HepG2 (cell line): Measurements from ENCODE around the gene AJM1. TPM values are rescaled to one million over a fixed set of nuclear protein-coding genes. Genes with fewer than 3 reads are reported as not detected.
A peak's percentile ranks its signal among the peaks of the same experiment; 100 is the strongest.

ENCODE experiments used
- BRCA1 ChIP-seq: sonication (generic); formaldehyde crosslinking; IDR thresholded peaks from 2 replicates; pipeline ENCODE4 v1.4.0; 2020; ENCODE audit warnings: missing genetic modification reagents
- FIP1L1 ChIP-seq: fragments of 200-400 bp; formaldehyde crosslinking; IDR thresholded peaks from 2 replicates; pipeline ENCODE4 v1.6.1; 2018; ENCODE audit warnings: low read depth, mild to moderate bottlenecking, low read length, moderate library complexity, borderline replicate concordance; ENCODE audit not compliant: insufficient read depth
- HINFP ChIP-seq: sonication (generic); formaldehyde crosslinking; IDR thresholded peaks from 2 replicates; pipeline ENCODE4 v1.4.0; 2020; ENCODE audit warnings: low read depth, mild to moderate bottlenecking, missing genetic modification reagents
- IKZF4 ChIP-seq: sonication (generic); formaldehyde crosslinking; IDR thresholded peaks from 2 replicates; pipeline ENCODE4 v1.5.1; 2020; ENCODE audit warnings: borderline replicate concordance, mild to moderate bottlenecking, low read depth, missing genetic modification reagents; ENCODE audit errors: not compliant biosample characterization
- KLF16 ChIP-seq, 2 experiments: sonication (generic) in 1 of 2; formaldehyde crosslinking in 1 of 2; IDR thresholded peaks; 2 replicates each; pipeline versions ENCODE4 v1.6.1 to v1.8.0; 2016 to 2023; ENCODE audit warnings: missing genetic modification reagents in 2 of 2, missing compliant biosample characterization in 1 of 2
- MAFG ChIP-seq: sonication (generic); formaldehyde crosslinking; IDR thresholded peaks from 2 replicates; pipeline ENCODE4 v1.5.1; 2020; ENCODE audit warnings: mild to moderate bottlenecking, missing genetic modification reagents
- NFIC ChIP-seq: IDR thresholded peaks from 2 replicates; pipeline ENCODE4 v1.6.1; 2012; ENCODE audit warnings: mild to moderate bottlenecking, low read length, inconsistent platforms
- NR1H2 ChIP-seq: sonication (generic); formaldehyde crosslinking; IDR thresholded peaks from 2 replicates; pipeline ENCODE4 v1.8.1; 2022; ENCODE audit warnings: low read depth, missing genetic modification reagents, borderline replicate concordance
- ZFP36L1 ChIP-seq: sonication (generic); formaldehyde crosslinking; IDR thresholded peaks from 2 replicates; pipeline ENCODE4 v1.8.0; 2022; ENCODE audit warnings: mild to moderate bottlenecking, missing genetic modification reagents, moderate library complexity
- ZNF12 ChIP-seq: sonication (generic); formaldehyde crosslinking; IDR thresholded peaks from 2 replicates; pipeline ENCODE4 v1.5.0; 2020; ENCODE audit warnings: missing genetic modification reagents
- ZNF207 ChIP-seq: fragments of 450-650 bp; IDR thresholded peaks from 2 replicates; pipeline ENCODE4 v1.6.1; 2016; ENCODE audit warnings: antibody characterized with exemption, borderline replicate concordance
- ZNF251 ChIP-seq: sonication (generic); formaldehyde crosslinking; IDR thresholded peaks from 2 replicates; pipeline ENCODE4 v1.9.0; 2021; ENCODE audit warnings: mild to moderate bottlenecking, missing genetic modification reagents
- ZNF264 ChIP-seq: sonication (generic); formaldehyde crosslinking; IDR thresholded peaks from 2 replicates; pipeline ENCODE4 v1.4.0; 2020; ENCODE audit warnings: missing genetic modification reagents
- ZNF318 ChIP-seq: sonication (generic); formaldehyde crosslinking; IDR thresholded peaks from 2 replicates; pipeline ENCODE4 v1.4.0; 2020; ENCODE audit warnings: mild to moderate bottlenecking, missing genetic modification reagents
- ZNF331 ChIP-seq: sonication (generic); formaldehyde crosslinking; IDR thresholded peaks from 2 replicates; pipeline ENCODE4 v1.4.0; 2020; ENCODE audit warnings: missing genetic modification reagents
- ZNF557 ChIP-seq: sonication (generic); formaldehyde crosslinking; IDR thresholded peaks from 2 replicates; pipeline ENCODE4 v1.4.0; 2020; ENCODE audit warnings: missing genetic modification reagents
- ZNF841 ChIP-seq: sonication (generic); formaldehyde crosslinking; IDR thresholded peaks from 2 replicates; pipeline ENCODE4 v1.8.1; 2023; ENCODE audit warnings: missing genetic modification reagents, borderline replicate concordance
- polyA plus RNA-seq, 8 experiments: library from polyadenylated mRNA; depleted of rRNA in 3 of 8; stranded (reverse) in 7 of 8; unstranded in 1 of 8; fragments of >200 nt; fragmentation: Illumina TruSeq in 4 of 8; extraction: Trizol in 4 of 8; gene quantifications; 2 replicates each; pipeline versions ENCODE4 v1.2.1 to v1.2.3, GENCODE V29; 2011 to 2016; ENCODE audit warnings: low read depth in 4 of 8, missing spikeins in 1 of 8, mixed read lengths in 1 of 8; ENCODE audit not compliant: insufficient read depth in 1 of 8
- total RNA-seq, 5 experiments: library from RNA; depleted of rRNA; stranded (reverse); fragments of >200 nt; fragmentation: Illumina TruSeq; extraction: Trizol; gene quantifications; 2 replicates each; pipeline ENCODE4 v1.2.3, GENCODE V29; 2016; ENCODE audit warnings: low read depth in 1 of 5
- TF ChIP-seq, protein P1 (sequence below): sonication (generic); formaldehyde crosslinking; IDR thresholded peaks from 2 replicates; pipeline ENCODE4 v1.4.0; 2020; ENCODE audit warnings: missing genetic modification reagents, borderline replicate concordance

Gene AJM1
- total and polyA plus RNA-seq, 2 of the 13 experiments (the other 11 are each of a cell fraction or from before 2014, with no cell fraction given): 1.1 to 1.2 TPM

GRCh38 chr9:136882109-136882946, 40.0 kb downstream of the AJM1 start (continued):
- TF ChIP-seq ZNF318: 0 out of 2 replicates have a peak, but pooled peaks have one; percentile 77
- no peak for TF ChIP-seq ZNF264 (CRISPR knock-in tag)
- peak; percentile 80; the same call in 1 of the 2 replicates for TF ChIP-seq HINFP (CRISPR knock-in tag)
- no peak for TF ChIP-seq ZNF207
- no peak for TF ChIP-seq FIP1L1
- no peak for TF ChIP-seq ZNF841
- no peak for TF ChIP-seq ZNF557 (CRISPR knock-in tag)
- TF ChIP-seq ZNF251 (CRISPR knock-in tag): no peak
- TF ChIP-seq ZFP36L1 (CRISPR knock-in tag): 0 out of 2 replicates have a peak, but pooled peaks have one; percentile 56
- peak; percentile 77 for TF ChIP-seq IKZF4
- TF ChIP-seq, protein P1, sequence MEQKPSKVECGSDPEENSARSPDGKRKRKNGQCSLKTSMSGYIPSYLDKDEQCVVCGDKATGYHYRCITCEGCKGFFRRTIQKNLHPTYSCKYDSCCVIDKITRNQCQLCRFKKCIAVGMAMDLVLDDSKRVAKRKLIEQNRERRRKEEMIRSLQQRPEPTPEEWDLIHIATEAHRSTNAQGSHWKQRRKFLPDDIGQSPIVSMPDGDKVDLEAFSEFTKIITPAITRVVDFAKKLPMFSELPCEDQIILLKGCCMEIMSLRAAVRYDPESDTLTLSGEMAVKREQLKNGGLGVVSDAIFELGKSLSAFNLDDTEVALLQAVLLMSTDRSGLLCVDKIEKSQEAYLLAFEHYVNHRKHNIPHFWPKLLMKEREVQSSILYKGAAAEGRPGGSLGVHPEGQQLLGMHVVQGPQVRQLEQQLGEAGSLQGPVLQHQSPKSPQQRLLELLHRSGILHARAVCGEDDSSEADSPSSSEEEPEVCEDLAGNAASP (CRISPR knock-in tag): peak; percentile 56; the same call in 1 of the 2 replicates
- peak; percentile 82 for TF ChIP-seq ZNF331 (CRISPR knock-in tag)
- peak; percentile 35; the same call in 1 of the 2 replicates for TF ChIP-seq NFIC
- TF ChIP-seq BRCA1 (CRISPR knock-in tag): no peak
- TF ChIP-seq KLF16 (CRISPR knock-in tag; IDR thresholded peaks at IDR 0.05): peak in 1 of 2 experiments; percentile 95; a peak in 2 of 4 replicates
- TF ChIP-seq MAFG (CRISPR knock-in tag): no peak
- 0 out of 2 replicates have a peak, but pooled peaks have one; percentile 47 for TF ChIP-seq ZNF12
- TF ChIP-seq NR1H2 (CRISPR knock-in tag): no peak
